Fibroblast of peridontal ligament (primary cell): Measurements from ENCODE around the gene CSPG5.
A peak's percentile ranks its signal among the peaks of the same experiment; 100 is the strongest.

Experiments used
- DNase-seq: peaks from one replicate; pipeline ENCODE4 v3.0.0-alpha.2; 2010; ENCODE audit errors: extremely low read depth

CSPG5 gene

GRCh38 chr3:47540281-47540680, 38.4 kb downstream of the CSPG5 start:
- peak; percentile 13 for DNase-seq

- DNase-seq: no peak
These were observed 41.7 kb downstream of the CSPG5 start for GRCh38 chr3:47536967-47537366.

- no peak for DNase-seq
These were observed 42.3 kb downstream of the CSPG5 start for GRCh38 chr3:47536221-47536891.

GRCh38 chr3:47533996-47534454, 44.6 kb downstream of the CSPG5 start:
- DNase-seq: no peak

- peak; percentile 37 for DNase-seq
These were observed 45.2 kb downstream of the CSPG5 start for GRCh38 chr3:47533481-47533880.

GRCh38 chr3:47527952-47528725, 50.5 kb downstream of the CSPG5 start:
- no peak for DNase-seq

GRCh38 chr3:47525617-47526016, 53.0 kb downstream of the CSPG5 start:
- DNase-seq: no peak

GRCh38 chr3:47523310-47524073, 55.2 kb downstream of the CSPG5 start:
- DNase-seq: no peak

- DNase-seq: peak; percentile 91
These were observed 56.3 kb downstream of the CSPG5 start for GRCh38 chr3:47522082-47522987.

- no peak for DNase-seq
These were observed 57.9 kb downstream of the CSPG5 start for GRCh38 chr3:47520756-47521155.

GRCh38 chr3:47517937-47518336, 60.7 kb downstream of the CSPG5 start:
- DNase-seq: no peak

- peak; percentile 25 for DNase-seq
These were observed 62.8 kb downstream of the CSPG5 start for GRCh38 chr3:47515864-47516319.

- DNase-seq: no peak
These were observed 63.6 kb downstream of the CSPG5 start for GRCh38 chr3:47515100-47515499.

- peak; percentile 92 for DNase-seq
These were observed 65.3 kb downstream of the CSPG5 start, which contains the start of gene ELP6 for GRCh38 chr3:47513125-47513929. Gene ELP6 (minus strand): TSS chr3:47513712. CDS start chr3:47513590, 122 bp downstream.

- DNase-seq: peak; percentile 21
These were observed 66.1 kb downstream of the CSPG5 start for GRCh38 chr3:47512416-47513124.
